ENCODE measurements around the gene VPS26B.

The VPS26B gene

DNA sequence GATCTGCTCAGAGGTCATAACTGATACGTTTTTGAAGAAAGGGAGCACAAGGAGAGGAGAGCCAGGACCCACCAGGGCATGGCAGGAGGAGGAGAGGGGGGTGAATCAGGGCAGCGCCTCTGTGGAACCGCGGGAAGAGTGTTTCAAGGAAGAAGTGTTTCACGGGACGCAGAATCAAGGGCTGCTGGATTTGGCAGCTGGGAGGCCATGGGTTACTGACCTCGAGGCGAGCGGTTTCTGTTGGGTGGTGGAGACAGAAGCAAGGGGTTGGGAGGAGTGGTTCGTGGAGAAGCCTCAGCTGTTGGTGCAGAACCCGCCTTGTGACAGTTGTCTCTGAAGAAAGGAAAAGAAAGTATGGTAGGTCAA lies 13.1 kb downstream of the VPS26B start:
- H3K27ac ChIP-seq (replicated peaks): no peak overlapping the region
- TF ChIP-seq, protein P1, sequence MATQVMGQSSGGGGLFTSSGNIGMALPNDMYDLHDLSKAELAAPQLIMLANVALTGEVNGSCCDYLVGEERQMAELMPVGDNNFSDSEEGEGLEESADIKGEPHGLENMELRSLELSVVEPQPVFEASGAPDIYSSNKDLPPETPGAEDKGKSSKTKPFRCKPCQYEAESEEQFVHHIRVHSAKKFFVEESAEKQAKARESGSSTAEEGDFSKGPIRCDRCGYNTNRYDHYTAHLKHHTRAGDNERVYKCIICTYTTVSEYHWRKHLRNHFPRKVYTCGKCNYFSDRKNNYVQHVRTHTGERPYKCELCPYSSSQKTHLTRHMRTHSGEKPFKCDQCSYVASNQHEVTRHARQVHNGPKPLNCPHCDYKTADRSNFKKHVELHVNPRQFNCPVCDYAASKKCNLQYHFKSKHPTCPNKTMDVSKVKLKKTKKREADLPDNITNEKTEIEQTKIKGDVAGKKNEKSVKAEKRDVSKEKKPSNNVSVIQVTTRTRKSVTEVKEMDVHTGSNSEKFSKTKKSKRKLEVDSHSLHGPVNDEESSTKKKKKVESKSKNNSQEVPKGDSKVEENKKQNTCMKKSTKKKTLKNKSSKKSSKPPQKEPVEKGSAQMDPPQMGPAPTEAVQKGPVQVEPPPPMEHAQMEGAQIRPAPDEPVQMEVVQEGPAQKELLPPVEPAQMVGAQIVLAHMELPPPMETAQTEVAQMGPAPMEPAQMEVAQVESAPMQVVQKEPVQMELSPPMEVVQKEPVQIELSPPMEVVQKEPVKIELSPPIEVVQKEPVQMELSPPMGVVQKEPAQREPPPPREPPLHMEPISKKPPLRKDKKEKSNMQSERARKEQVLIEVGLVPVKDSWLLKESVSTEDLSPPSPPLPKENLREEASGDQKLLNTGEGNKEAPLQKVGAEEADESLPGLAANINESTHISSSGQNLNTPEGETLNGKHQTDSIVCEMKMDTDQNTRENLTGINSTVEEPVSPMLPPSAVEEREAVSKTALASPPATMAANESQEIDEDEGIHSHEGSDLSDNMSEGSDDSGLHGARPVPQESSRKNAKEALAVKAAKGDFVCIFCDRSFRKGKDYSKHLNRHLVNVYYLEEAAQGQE (IDR thresholded peaks at IDR 0.05; ENCODE audit: insufficient replicate concordance, low read depth): no peak
- TF ChIP-seq POLR2AphosphoS5 (IDR thresholded peaks at IDR 0.05; ENCODE audit: low read depth) (no peak), GABPA (IDR thresholded peaks at IDR 0.05; ENCODE audit: low read depth) (no peak), SPI1 (IDR thresholded peaks at IDR 0.05; ENCODE audit: borderline replicate concordance, low read depth) (no peak)
- TF ChIP-seq, protein P2, sequence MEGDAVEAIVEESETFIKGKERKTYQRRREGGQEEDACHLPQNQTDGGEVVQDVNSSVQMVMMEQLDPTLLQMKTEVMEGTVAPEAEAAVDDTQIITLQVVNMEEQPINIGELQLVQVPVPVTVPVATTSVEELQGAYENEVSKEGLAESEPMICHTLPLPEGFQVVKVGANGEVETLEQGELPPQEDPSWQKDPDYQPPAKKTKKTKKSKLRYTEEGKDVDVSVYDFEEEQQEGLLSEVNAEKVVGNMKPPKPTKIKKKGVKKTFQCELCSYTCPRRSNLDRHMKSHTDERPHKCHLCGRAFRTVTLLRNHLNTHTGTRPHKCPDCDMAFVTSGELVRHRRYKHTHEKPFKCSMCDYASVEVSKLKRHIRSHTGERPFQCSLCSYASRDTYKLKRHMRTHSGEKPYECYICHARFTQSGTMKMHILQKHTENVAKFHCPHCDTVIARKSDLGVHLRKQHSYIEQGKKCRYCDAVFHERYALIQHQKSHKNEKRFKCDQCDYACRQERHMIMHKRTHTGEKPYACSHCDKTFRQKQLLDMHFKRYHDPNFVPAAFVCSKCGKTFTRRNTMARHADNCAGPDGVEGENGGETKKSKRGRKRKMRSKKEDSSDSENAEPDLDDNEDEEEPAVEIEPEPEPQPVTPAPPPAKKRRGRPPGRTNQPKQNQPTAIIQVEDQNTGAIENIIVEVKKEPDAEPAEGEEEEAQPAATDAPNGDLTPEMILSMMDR (IDR thresholded peaks at IDR 0.05; ENCODE audit: insufficient read depth, low read length): no peak
- DNase-seq (ENCODE audit: low read depth in 1 of 2, low spot score in 1 of 2): no peak
- H3K4me3 ChIP-seq (replicated peaks; ENCODE audit: insufficient read depth, low read length): no peak overlapping the region
- H3K27me3 ChIP-seq (ENCODE audit: insufficient read depth, poor library complexity, severe bottlenecking): no peaks in the 10 kb centered on the region

GRCh38 chr11:134238956-134239355 lies 14.5 kb downstream of the VPS26B start:
- no peak for TF ChIP-seq POLR2AphosphoS5 (IDR thresholded peaks at IDR 0.05; ENCODE audit: low read depth)
- no peak for DNase-seq (ENCODE audit: low read depth in 1 of 2, low spot score in 1 of 2)
- no peak overlapping the region for H3K4me3 ChIP-seq (replicated peaks; ENCODE audit: insufficient read depth, low read length)
- H3K27me3 ChIP-seq (ENCODE audit: insufficient read depth, poor library complexity, severe bottlenecking): no peaks in the 10 kb centered on the region
- H3K27ac ChIP-seq (replicated peaks): no peak overlapping the region

- no peak for DNase-seq (ENCODE audit: low read depth in 1 of 2, low spot score in 1 of 2)
- no peaks in the 10 kb centered on the region for H3K27me3 ChIP-seq (ENCODE audit: insufficient read depth, poor library complexity, severe bottlenecking)
- H3K27ac ChIP-seq (replicated peaks): no peak overlapping the region
- no peak overlapping the region for H3K4me3 ChIP-seq (replicated peaks; ENCODE audit: insufficient read depth, low read length)
- TF ChIP-seq POLR2AphosphoS5 (IDR thresholded peaks at IDR 0.05; ENCODE audit: low read depth): no peak
- TF ChIP-seq, protein P2 (IDR thresholded peaks at IDR 0.05; ENCODE audit: insufficient read depth, low read length): no peak
- TF ChIP-seq GABPA (IDR thresholded peaks at IDR 0.05; ENCODE audit: low read depth): no peak
- TF ChIP-seq SPI1 (IDR thresholded peaks at IDR 0.05; ENCODE audit: borderline replicate concordance, low read depth): no peak
Observed at GRCh38 chr11:134240592-134240991, 16.1 kb downstream of the VPS26B start.

GRCh38 chr11:134242376-134242775 lies 17.9 kb downstream of the VPS26B start:
- Histone ChIP-seq H3K4me3 (replicated peaks; ENCODE audit: insufficient read depth, low read length) (no peak overlapping the region), H3K27me3 (ENCODE audit: insufficient read depth, poor library complexity, severe bottlenecking) (no peaks in the 10 kb centered on the region), H3K27ac (replicated peaks) (no peak overlapping the region)
- DNase-seq (ENCODE audit: low read depth in 1 of 2, low spot score in 1 of 2): no peak
- TF ChIP-seq, protein P2 (IDR thresholded peaks at IDR 0.05; ENCODE audit: insufficient read depth, low read length): no peak
- TF ChIP-seq POLR2AphosphoS5 (IDR thresholded peaks at IDR 0.05; ENCODE audit: low read depth): no peak
- TF ChIP-seq GABPA (IDR thresholded peaks at IDR 0.05; ENCODE audit: low read depth): no peak
- TF ChIP-seq, protein P1 (IDR thresholded peaks at IDR 0.05; ENCODE audit: insufficient replicate concordance, low read depth): no peak
- TF ChIP-seq SPI1 (IDR thresholded peaks at IDR 0.05; ENCODE audit: borderline replicate concordance, low read depth): no peak
